CD4-positive, alpha-beta T cell treated with Interleukin-12 subunit alpha and Interleukin-12 subunit beta, for 1 hour (primary cell): Measurements from ENCODE around the gene HARBI1.
"Not testable (repeated sequence)": the region's sequence is repeated elsewhere in the genome, so short reads cannot be mapped to it uniquely, and the experiment has no call there.

Source experiments
- DNase-seq: peaks from one replicate; pipeline ENCODE4 v3.0.0-alpha.2; 2020

Gene HARBI1

DNA sequence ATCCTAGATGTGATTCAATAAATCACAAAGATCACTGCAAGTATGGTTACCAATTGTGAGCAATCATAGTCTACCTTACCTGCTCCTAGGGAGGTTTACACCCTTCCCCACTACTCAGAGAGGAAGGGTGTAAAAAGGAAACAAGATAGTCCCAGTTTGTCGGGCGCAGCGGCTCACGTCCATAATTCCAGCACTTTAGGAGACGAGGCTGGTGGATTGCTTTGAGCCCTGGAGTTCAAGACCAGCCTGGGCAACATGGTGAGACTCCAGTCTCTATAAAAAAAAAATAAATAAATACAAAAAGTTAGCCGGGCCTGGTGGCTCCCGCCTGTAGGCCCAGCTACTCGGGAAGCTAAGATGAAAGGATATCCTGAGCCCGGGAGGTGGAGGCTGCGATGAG, 22.2 kb downstream of the HARBI1 start:
- DNase-seq = no peak

DNA sequence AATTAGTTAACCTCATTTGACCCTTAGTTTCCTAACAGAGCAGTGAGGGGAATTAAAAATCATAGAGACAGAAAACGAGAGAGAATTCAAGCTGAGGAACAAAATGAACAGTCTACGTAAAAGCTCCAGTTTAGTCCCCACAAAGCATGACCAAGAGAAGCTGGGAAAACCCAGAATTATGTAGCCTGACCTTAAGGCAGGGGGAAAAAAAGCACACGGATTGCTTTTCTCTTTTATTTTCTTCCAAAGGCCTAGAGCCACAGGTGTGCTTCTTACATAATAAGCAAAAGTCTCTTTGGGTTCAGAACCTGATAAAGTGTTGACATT, 22.7 kb downstream of the HARBI1 start:
- no peak for DNase-seq

DNA sequence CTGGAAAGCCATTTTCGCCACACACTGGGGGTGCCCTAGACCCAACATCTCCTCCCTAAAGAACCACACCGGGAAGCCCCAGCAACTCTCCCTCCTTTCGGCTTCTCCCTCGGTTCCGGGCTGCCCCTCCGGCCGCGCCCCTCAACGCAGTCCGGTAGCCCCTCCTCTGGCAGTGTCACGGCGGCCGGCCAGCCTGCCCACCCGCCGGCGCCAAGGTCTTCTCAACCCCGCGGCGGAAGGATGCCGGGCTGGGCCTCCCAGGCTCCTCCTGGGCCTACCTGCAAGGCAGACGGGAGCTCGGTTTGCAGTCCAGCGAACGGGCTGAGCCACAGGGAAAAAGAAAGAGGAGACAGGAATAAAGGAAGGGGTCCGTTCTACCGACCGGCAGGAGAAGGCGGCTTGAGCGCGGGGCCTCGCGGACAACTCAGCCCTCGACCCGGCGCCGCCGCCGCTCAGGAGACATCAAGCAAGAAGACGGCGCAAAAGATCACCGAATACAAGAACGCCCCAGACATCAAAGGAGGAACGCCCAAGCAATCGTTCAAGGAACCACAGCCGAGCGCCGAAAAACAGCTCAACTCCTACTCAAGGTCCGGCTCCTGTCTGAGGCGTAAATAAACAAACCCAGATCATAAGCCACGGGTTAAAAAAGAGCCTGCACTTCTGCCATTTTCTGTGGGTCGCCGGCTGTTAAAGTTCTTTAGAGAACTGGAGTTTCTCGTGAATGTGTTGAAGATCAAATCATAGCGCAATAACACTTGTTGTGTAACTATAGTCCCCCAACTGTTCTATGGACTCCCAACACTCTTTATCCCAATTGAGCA, 23.3 kb downstream of the HARBI1 start, which contains the start of gene AMBRA1:
Gene AMBRA1 (minus strand): TSS at position 474 of the 824 bp plus-strand sequence. CDS start 45,643 bp downstream, outside the sequence.
- peak; percentile 85 for DNase-seq

DNA sequence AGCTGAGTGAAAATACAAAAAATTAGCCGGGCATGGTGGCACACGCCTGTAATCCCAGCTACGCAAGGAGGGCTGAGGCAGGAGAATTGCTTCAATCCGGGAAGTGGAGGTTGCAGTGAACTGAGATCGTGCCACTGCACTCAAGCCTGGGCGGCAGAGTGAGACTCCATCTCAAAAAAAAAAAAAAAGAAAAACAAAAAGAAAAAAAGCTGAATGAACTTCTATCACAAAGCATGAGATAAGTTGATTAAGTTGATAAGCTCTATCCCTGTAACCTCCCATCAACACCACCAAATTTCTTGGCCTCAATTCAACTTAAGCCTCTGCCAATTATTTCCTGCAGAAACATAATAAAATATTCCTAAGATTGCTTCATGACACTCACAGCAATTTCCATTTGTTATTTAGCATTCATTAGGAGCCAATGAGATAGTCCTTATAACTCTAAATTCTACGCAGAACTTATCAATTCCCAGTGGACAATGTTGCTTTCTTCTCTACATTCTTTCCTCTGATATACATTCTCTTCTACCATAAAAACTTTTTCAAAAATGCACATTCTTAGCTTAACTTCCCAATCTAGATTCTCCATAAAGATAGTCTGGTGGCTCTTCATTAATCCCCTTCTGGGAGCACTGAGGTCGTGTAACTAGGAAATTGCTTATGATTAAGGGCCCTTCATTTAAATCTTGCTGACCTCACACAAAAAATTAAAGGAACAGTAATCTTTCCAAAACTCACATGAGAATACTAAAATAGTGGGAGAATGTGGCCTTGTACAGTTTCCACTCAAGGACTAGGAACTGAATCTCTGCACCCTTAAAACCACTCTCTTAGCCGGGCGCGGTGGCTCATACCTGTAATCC, 26.1 kb downstream of the HARBI1 start:
- no peak for DNase-seq

DNA sequence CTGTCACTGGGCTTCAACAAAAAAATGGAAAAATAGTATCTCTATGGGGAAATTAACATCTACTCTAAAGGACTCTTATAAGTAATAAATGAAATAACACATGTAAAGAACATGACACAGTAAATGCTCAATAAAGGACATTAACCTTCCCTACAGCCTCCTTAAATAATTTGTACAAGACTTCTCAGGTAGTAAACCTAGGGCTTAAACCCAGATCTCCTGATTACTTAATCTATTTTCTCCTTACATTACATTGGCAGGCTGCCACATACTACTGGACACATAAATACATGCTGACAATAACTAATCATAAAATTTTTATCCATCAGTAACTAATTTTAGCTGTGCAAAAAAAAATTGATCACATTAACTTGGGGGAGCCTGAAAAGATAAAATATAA, 28.1 kb downstream of the HARBI1 start:
- no peak for DNase-seq

DNA sequence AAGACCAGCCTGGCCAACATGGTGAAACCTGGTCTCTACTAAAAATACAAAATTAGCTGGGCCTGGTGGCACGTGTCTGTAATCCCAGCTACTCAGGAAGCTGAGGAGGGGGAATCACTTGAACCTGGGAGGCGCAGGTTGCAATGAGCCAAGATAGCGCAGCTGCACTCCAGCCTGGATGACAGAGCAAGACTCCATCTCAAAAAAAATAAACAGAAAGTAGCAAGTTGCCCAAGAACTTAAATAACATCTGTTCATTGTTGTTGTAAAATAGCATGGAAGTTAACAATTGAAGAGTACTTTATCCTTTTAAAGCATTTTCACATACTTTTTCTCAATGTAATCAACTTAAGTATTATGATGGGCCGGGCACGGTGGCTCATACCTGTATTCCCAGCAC, 28.9 kb downstream of the HARBI1 start:
- DNase-seq = no peak

DNA sequence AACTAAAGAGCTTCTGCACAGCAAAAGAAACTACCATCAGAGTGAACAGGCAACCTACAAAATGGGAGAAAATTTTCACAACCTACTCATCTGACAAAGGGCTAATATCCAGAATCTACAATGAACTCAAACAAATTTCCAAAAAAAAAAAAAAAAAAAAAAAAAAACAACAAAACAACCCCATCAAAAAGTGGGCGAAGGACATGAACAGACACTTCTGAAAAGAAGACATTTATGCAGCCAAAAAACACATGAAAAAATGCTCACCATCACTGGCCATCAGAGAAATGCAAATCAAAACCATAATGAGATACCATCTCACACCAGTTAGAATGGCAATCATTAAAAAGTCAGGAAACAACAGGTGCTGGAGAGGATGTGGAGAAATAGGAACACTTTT, 33.5 kb downstream of the HARBI1 start:
- DNase-seq = not testable (repeated sequence)

DNA sequence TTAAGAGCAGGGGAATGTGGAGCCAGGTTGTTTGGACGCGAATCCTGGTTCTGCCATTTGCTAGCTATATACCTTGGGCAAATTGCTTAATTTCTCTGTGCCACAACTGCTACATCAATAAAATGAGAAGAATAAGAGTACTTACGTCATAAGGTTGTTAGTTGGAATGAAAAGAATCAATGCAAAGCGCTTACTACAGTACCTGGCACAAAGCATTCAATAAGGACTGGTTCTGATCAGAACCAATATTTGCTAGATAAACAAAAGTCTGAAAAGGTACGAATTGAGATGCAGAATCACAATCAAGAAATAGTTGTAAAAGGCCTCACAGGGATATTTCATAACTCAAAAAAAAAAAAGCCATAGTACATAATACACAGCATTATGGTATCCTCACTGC, 34.4 kb downstream of the HARBI1 start:
- DNase-seq = no peak

DNA sequence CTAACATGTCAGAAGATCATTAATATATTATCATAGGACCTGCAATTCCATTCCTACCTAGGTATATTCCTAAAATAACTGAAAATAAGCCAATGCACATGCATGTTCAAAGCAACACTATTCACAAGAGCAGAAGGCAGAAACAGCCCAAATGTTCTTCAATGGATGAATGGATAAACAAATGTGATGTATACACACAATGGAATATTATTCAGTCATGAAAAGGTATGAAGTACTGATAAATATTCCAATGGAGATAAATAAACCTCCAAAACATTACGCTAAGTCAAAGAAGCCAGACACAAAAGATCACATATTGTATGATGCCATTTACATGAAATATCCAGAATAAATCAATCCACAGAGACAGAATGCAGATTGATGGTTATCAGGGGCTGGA, 40.0 kb downstream of the HARBI1 start:
- no peak for DNase-seq

DNA sequence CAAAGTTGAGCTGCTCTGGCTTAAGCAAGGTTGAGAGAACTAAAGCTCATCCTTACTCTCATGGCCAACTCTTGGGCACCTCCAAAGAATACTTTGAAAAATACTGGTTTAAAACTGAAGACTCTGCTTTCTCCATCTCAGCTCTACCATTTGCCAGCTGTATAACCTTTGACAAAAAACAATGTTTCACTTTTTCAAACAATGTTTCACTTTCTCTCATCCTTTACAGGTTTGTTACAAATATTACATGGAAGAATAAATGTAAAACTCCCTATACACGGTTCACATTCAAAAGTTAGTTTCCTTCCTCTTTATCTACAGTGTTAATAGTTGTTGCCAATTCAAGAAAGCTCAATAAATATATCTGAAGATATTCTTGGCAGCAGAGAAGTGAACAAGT, 42.4 kb downstream of the HARBI1 start:
- DNase-seq = no peak

DNA sequence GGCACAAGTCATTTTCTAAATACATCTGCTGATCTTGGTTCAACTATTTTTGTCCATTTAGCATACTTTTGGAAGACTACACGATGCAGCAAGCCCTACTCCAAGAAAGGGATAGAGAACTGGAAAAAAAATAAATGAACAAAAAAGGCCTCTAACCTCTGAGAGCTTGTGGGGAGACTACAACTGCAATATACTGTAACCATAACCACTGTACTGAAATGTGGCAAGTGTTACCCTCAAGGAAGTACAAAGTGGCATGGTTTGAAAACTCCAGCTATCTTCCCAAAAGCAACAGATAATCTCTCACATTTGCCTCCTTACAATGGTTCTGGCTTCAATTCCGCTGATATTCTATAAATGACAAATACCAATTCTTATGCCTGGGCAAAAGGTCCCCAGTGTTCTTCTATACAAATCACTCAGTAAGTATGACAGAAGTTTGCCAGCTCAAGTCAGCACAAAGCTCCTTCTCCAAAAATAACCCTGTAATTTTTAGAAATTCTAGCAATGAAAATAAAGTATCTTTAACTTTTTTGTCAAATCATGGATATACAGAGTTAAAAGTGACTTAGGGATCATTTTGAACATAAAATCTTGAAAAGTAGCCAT, 46.1 kb downstream of the HARBI1 start:
- DNase-seq = no peak

DNA sequence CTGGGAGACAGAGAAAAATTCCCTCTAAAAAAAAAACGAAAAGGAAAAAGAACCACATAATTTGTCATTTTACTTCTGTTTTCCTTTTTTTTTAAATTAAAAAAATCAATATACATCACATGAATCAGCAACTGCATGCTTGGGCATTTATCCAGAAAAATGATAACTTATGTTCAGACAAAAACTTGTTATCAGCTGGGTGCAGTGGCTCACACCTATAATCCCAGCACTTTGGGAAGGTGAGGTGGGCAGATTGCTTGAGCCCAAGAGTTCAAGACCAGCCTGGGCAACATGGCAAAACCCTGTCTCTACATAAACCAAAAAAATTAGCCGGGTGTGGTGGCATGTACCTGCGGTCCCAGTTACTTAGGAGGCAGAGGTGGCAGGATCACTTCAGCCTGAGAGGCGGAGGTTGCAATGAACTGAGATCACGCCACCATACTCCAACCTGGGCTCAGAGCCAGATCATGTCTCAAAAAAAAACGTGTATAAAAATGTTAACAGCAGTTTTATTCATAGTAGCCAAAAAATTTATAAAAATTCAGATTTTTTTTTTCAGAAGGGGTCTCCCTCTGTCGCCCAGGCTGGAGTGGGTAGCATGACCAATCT, 51.7 kb downstream of the HARBI1 start:
- DNase-seq = no peak

DNA sequence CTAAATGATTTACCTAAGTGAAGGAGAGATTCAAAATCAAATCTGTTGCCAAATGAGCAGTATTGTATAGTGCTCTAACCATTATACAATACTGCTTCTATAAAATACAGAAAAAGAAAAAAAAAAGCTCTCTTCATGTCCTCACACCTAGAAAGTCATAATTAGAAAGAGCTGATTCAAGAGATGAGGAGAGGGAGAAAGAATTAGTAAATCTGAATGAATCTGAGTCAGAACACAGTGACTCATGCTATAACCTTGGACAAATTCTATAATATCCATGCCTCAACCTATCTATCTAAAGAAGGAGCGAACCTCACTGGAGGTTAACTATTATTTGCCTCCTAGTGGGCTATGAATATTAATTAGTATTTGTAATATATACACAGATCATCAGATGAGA, 52.6 kb downstream of the HARBI1 start:
- DNase-seq = no peak

DNA sequence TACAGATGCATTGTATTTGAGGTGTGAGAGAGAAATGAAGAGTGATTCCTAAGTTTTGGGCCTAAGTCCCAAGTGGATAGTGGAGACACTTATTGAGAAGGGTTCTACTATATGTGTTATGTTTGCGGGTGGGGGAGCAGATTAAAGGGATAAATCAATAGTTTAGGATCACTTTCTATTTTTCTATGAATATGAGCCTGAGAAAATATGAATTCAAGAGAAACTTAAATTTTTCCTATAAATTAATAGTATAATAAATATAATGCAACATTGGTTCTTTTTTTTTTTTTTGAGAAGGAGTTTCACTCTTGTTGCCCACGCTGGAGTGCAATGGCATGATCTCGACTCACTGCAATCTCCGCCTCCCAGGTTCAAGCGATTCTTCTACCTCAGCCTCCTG, 54.5 kb downstream of the HARBI1 start:
- DNase-seq = no peak

DNA sequence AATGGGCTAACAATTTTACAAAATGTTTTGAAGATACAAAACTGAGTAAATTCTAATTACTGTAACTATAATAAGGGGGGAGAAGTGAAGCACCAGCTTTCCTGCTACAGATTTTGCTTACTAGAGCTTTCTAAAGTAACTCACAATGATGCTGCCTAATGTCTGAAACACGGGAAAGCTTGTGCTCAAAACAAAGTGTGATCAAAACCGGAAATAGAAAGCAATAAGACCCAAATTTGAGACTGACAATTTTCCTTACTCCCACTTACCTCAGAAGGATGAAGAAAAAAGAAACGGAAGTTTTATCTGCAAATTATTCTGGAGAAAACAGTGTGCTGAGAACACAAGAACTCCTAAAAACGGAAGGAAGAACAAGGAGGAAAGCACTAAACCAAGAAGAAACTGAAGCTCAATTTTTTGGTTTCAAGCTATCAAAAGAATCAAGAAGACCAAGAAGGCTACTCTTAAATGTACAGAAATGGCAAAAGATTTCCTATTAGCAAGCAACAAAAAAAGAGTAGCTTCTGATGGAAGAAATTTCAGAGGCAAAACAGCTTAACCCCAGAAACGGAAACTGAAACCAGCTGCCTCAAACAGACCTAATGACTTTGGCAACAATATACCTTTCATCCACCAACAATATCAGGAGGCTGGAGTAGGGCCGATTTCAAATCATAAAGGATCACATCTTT, 56.6 kb downstream of the HARBI1 start:
- DNase-seq = peak; percentile 49

DNA sequence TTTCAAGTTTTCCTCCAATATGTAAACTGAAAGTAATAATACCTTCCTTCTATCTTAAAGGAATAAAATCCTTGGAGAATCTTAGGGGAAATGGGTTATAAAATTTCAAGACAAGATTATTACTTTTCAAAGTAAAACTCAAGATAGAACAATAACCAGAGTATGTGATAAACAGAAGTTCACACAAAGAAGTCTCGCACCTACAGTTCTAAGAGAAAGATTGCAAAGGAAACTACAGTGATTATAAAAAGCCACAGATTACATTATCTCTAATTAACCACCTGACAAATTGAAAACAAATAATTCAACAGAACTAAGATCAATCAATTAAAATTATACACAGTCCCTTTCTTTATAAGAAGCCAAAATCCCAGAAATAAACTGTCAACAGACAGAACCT, 57.2 kb downstream of the HARBI1 start:
- DNase-seq = no peak

DNA sequence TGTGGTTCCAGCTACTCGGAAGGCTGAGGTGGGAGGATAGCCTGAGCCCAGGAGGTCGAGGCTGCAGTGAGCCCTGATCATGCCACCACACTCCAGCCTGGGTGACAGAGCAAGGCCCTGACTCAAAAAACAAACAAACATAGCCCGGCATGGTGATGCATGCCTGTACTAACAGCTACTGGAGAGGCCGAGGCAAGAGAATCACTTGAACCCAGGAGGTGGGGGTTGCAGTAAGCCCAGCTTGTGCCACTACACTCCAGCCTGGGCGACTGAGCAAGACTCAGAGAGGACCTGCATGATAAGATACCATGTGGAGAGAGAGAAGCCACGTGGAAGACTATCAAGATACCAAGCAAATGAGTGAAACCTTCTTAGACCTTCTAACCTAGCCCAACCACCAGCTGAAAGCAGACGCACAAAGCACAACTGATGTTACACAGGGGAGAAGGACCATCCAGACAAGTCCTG, 59.3 kb downstream of the HARBI1 start:
- DNase-seq = no peak

DNA sequence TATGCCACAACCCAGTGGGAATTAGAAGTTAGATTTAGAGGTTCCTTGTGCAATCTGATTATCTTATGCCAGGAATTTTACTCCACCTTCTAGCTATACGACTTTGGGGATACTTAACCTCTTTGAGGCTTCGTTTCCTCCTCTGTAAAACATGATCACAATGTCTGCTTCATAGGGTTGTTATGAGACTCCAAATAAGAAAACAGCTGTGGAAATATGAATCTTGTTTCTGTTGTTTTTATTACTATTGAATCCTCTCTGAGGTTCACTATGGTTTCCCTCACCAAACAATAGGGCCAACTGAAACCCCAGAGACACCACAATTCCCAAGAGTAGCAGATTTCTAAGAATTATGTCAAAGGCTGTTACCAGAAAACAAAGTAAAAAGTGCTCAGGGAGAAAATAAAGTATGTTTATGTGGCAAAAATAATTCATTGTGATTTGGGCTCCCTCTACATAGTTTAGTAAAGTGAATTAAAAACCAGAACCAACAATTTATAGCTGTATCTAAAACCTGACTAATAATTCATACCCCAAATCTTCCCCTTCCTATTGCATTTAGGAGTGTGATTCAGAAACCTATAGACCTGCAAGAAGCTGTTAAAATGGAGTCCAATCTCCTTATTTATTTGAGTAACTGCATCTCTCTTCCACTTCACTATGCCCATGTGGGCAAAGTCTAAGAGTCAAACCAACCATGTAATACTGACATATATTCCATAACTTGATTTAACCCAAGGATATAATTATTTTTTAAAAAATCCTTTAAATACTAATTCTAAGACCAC, 61.6 kb downstream of the HARBI1 start:
- DNase-seq = no peak

DNA sequence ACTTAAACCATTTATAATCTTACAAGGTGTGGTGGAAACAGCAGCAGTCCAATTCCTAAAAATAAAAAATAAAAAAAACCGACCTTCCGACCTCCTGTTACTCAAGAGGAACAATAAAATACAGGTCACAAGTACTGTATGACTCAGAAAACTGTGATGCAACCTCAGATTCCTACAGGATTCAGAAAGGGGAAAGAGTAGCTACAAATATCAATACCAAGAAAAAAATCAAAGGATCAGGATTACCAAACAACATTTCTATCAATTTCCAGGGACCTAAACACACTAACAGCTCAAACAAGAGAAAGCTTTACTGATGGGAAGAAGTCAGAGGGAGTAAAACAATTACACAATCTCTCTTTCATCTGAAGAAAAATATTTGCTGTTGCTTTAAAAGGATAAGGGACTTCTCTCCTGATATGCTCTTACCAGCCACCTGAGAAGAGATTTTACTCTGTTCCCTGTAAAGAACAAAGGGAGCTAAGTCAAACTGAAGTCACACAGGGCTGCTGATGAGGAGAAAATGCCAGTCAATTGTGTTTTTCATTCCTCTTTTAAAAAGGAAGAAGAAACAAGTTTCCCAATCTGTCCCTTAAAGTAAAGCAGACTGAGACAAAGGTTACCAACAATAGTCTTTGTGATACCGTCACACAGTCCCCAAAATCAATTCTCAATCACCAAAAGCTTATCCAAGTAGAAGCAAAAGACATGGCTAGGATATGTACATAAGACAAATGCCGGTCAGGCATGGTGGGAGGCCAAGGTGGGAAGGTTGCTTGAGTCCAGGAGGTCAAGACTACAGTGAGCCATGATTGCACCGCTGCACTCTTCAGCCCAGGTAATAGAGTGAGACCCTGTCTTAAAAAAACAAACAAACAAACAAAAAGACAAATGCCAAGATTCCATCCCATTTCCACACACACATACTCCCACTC, 62.5 kb downstream of the HARBI1 start:
- DNase-seq = no peak

DNA sequence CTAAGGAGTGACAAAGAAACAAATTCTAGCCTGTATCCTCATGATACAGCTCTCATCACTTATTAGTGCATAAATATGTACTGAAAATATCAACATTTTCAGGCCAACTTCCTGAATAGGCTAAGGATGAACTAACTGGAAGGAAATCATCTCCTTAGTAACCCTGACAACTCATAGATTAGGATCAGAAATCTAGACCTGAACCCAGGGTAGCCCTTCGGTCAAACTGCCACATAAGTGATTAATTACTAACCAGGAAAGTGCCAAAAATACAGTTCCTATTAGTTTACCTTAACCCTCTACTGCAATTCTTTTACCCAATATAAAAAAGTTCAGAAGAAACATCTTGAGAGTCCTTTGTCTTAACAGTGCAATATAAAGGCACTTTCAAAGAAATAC, 63.2 kb downstream of the HARBI1 start:
- DNase-seq = no peak
